Activated CD4-positive, CD25-positive, alpha-beta regulatory T cell treated with anti-CD3 and anti-CD28 coated beads, Interleukin-2, amount 50 U/mL, for 16 hours (primary cell): Measurements from ENCODE around the gene SKIC2.
"Not testable (repeated sequence)": the region's sequence is repeated elsewhere in the genome, so short reads cannot be mapped to it uniquely, and the experiment has no call there.

ENCODE experiments used
- DNase-seq: peaks from one replicate; pipeline ENCODE4 v3.0.0-alpha.2; 2020; ENCODE audit warnings: low read depth, low spot score

The SKIC2 gene

DNA sequence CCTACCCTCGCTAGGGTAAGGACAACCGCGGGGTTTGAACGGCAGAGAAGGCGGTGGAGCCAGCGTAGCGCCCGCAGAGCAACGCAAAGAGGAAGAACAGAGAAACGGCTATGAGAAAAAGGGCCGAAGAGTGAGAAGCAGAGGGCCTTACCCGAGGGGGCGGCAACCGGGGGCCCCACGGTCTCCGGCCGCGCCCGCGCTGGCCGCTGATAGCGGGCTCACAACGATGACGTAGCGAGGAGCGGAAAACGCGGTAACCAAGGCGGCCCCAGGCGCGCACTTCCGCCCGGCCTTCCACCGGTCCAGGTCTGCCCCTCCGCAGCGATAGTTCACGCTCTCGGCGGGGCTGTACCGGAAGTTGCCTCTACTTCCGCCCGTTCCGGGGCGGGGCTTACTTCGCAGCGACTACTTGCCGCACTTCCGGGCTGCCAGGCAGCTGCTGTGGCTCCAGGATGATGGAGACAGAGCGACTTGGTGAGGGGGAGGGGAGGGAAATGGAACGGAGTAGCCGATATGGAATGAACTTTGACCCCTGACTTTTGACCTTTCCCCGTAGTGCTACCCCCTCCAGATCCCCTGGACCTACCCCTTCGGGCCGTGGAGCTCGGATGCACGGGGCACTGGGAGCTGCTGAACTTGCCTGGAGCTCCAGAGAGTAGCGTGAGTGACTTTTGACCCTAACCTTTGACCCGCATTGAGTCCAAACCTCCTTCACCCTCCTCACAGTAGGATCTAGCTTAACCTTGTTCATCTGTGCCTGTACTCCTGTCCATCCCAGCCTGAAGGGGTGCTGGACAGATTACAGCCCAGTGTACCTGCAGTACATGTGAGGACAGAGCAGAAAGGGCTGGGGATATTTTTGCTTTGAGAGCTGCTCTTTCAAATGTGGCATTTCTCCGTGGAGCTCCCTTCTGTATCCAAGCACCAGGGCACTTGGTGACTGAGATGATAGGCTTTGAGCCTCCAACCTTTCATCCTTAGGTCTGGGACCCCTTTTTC, at the start of gene SKIC2, which contains the start of gene NELFE:
Gene SKIC2, plus strand, starts transcription at position 435 of the 999 bp plus-strand sequence. Its CDS starts 18 bp downstream, at position 453.
Gene NELFE, minus strand, starts transcription at position 231 of the 999 bp plus-strand sequence. CDS start 525 bp downstream, outside the sequence.
- peak; percentile 98 for DNase-seq

DNA sequence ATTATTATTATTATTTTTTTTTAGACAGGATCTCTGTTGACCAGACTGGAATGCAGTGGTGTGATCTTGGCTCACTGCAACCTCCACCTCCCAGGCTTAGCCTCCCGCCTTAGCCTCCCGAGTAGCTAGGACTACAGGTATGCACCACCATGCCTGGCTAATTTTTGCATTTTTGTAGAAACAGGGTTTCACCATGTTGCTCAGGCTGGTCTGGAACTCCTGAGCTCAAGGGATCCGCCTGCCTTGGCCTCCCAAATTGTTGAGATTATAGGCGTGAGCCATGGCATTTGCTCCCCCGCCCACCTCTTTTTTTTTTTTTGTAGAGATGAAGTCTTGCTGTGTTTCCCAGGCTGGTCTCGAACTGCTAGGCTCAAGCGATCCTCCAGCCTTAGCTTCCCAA, 49.7 kb upstream of the SKIC2 start:
- not testable (repeated sequence) for DNase-seq

DNA sequence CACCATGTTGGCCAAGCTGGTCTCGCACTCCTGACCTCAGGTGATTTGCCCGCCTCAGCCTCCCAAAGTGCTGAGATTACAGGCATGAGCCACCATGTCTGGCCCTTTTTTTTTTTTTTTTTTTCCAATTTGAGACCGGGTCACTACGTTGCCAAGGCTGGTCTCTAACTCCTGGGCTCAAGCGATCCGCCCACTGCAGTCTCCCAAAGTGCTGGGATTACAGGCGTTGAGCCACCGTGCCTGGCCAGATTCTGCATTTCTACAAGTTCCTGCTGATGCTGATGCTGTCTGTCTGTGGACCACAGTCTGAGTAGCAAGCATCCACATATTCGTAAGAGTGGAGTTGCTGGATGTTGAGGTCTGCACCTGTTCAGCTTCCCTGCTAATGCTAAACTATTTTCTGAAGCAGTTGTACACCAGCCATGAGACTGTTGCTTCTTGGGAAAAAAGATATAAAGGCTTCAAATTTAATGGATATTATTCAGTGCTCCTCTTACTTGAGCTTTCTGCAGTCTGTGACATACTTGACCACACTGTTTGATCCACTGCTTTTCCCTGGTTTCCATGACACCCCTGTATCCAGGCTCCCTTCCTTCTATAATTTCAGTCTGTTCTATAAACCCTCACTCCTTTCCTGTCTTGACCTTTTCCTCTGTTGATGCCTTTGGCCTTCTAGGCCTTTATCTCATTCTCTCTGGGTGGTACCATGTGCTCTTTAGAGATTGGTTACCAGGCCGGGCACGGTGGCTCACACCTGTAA, 47.0 kb upstream of the SKIC2 start:
- DNase-seq: no peak

DNA sequence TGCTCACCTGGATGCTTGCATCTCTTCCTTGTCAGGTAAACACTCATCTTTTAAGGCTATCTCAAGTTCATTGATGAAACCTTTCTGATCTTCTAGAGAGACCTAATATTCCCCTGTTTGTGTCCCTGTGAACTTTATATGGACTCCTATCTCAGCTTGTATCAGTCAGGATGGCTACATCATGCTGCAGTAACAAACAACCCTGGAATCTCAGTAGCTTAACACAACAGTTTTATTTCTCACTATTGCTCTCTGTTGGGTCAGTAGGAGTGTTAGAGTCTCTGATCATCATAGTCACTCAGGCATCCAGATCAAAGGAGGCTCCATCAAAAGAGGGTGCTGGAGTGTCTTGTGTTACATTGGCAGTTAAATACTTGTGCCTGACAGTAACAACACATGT, 43.6 kb upstream of the SKIC2 start:
- no peak for DNase-seq

DNA sequence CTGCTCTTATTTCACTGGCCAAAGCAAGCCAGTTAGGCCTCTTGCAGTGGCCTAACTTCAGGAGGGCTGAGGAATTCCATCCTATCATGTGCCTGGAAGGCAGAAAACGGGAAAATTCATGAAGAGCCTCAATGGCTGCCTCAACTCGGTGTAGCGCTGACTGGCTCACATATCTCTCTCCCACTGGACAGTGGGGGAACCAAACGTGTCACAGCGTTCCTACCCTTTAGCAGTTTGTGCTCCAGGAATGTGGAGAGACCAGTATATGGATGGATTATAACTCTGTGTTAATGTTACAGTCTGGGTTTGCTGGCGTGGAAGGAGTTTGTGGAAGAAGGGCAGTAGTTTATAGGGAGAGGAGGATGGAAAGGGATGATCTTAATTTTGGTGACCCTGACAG, 43.2 kb upstream of the SKIC2 start:
- DNase-seq: no peak

DNA sequence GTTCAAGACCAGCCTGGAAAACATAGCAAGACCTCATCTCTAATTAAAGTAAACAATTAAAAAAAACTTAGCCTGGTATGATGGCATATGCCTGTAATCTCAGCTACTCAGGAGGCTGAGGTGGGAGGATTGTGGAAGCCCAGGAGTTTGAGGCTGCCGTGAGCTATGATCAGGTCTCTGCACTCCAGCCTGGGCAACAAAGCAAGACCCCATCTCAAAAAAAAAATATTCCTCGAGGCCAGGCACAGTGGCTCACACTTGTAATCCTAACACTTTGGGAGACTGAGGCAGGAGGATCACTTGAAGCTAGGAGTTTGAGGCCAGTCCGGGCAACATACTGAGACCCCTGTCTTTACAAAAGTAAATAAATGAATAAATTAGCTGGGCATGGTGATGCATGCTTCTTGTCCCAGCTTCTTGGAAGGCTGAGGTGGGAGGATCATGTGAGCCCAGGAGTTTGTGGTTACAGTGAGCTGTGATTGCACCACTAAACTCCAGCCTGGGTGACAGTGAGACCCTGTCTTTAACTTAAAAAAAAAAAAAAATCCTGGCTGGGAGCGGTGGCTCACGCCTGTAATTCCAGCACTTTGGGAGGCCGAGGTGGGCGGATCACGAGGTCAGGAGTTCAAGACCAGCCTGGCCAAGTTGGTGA, 40.8 kb upstream of the SKIC2 start:
- DNase-seq: no peak

DNA sequence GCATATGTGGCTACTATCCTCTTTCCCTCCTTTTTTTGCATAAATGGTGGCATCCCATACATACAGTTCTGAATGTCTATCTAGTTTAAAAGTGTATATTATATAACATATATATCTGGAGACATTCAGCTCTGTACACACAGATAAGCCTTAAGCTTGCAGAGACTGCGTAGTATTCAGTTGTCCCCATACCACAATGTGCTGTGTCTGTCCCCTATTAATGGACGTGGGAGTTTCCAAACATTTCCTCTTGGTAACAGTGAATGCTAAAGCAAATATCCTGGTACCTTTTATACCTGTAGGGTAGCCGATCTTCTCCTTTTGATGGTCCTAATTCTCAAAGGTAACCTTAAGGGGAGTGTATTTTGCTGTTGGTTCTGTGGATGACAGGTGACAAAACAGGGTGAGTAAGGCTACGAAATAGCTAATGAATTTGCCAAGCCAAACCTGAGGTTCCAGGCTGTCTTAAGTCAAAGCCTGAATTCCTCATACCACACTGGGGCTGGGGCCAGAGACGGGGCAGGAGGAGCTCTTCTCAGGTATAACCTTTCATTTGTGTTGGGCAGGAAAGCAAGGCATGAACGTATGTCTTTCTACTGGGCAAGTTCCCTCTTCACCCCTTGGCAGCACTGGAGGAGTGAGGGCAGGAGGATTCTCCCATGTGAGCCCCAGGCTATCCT, 39.2 kb upstream of the SKIC2 start:
- DNase-seq: no peak

DNA sequence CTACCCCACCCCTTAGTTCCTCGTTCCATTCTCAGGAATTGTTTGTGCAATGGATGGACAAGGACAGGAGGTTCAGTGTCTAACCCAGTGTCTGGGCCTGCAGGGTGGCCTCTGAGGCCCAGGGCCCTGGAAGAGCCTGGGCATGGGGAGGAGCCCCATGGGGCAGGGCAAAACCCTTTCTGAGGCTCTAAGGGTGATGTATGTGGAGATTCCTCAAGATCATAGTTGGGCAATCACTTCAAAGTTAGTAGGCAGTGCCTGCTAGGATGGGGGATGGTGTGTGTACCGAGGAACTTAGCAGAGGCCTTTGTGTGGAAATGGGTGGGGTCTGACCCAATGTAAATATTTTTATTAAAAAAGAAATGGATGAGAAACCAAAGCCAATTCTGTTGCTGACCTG, 38.2 kb upstream of the SKIC2 start:
- no peak for DNase-seq

DNA sequence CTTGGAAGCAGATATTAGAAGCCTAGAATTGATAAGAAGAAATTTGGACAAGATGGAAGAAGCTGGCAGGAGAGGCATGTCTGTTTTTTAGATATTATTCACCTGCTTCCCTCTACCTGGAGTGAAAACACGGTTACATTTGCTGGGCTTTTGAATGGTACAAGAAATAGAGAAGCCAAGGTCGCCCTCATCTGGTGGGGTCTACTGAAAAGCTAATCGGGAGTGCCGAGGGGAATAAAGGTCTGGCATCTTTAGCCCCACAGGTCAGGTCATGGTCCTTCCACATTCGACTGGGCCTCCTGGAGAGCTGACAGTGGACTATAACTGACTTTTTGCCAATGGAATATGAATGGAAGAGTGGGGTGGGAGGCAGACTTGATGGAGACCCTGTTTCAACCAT, 36.0 kb upstream of the SKIC2 start:
- DNase-seq: no peak

DNA sequence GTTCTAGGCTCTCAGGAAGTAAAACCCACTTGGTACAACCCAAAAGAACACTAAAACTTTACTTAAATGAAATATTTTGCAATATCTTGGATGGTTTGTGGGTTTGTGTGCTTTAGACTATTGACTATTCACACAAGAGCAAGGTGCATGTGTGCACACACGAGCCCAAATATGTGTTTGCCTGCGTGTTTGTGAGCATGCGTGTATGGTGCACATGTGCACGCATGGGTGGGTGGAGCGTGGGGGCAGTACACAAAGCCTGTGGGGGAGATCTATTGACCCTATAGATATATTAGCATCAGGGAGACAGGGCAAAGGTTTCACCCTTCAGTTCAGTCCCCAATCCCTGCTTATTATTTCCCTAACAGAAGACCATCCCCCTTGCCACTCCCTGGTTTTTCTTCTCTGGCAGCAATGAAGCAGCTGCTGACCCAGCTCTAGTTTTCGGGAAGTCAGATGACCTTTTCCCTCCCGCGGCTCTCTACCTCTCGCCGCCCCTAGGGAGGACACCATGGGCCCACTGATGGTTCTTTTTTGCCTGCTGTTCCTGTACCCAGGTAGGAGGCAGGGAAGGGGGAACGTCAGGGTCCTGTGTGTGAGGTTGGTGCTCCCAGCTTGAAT, 31.6 kb upstream of the SKIC2 start, which contains the start of gene C2:
Gene C2, plus strand, starts transcription at position 476 of the 621 bp plus-strand sequence. Its CDS starts 36 bp downstream, at position 512.
- no peak for DNase-seq

DNA sequence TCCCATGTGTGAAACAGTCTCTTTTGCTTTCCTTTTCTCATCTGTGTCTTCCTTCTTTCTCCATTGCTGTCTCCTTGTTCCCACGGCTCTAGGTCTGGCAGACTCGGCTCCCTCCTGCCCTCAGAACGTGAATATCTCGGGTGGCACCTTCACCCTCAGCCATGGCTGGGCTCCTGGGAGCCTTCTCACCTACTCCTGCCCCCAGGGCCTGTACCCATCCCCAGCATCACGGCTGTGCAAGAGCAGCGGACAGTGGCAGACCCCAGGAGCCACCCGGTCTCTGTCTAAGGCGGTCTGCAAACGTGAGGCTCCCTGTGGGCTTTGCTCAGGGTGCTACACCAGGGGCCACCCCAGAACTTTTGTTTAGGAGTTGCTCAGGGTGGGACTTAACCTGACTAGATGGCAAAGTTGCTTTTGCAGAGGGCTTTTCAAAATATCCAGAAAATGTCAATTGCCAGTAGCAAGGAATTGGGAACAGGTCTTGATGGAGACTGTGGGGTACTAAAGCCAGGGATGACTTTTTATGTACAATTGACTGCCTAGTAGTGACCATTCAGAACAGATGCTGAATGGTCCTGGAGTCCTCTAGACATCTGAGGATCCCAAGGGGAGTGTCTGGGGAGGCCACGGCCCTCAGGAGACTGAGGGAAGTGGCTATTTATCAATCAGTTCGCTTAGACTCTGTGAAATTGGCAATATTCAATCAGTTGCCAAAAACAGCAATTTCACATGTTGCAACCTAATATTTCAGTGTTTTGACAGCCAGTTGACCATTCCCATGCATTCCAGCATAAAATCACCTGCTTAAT, 30.9 kb upstream of the SKIC2 start:
- no peak for DNase-seq

DNA sequence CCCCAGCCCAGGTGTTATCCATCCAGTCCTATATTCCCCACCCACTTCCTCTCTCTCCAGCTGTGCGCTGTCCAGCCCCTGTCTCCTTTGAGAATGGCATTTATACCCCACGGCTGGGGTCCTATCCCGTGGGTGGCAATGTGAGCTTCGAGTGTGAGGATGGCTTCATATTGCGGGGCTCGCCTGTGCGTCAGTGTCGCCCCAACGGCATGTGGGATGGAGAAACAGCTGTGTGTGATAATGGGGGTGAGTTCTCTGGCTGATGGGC, 30.4 kb upstream of the SKIC2 start:
- DNase-seq: no peak

DNA sequence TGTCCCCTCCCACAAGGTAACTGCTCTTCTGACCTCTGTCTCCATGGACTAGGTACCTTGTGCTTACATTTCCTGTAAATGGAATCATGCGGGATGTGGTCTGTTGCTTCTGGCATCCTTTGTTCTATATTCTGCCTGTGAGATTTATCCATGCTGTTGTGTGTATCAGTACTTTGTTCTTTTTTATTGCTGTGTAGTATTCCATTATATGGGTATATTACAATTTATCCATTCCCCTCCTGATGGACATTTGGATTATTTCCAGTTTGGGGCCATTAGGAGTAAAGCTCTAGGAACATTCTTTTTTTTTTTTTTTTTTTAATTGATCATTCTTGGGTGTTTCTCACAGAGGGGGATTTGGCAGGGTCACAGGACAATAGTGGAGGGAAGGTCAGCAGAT, 28.0 kb upstream of the SKIC2 start:
- DNase-seq: no peak

DNA sequence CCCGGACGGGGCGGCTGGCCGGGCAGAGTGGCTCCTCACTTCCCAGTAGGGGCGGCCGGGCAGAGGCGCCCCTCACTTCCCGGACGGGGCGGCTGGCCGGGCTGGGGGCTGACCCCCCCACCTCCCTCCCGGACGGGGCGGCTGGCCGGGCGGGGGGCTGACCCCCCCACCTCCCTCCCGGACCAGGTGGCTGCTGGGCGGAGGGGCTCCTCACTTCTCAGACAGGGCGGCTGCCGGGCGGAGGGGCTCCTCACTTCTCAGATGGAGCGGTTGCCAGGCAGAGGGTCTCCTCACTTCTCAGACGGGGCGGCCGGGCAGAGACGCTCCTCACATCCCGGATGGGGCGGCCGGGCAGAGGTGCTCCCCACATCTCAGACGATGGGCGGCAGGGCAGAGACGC, 26.8 kb upstream of the SKIC2 start:
- not testable (repeated sequence) for DNase-seq

DNA sequence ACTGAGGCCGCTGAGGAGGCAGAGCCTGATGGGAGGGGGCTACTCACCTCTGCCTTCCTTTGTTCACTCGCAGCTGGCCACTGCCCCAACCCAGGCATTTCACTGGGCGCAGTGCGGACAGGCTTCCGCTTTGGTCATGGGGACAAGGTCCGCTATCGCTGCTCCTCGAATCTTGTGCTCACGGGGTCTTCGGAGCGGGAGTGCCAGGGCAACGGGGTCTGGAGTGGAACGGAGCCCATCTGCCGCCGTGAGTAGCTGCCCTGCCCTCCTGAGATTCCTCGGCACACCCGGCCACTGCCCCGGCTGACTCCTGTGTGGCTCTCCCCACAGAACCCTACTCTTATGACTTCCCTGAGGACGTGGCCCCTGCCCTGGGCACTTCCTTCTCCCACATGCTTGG, 25.4 kb upstream of the SKIC2 start:
- DNase-seq: no peak

DNA sequence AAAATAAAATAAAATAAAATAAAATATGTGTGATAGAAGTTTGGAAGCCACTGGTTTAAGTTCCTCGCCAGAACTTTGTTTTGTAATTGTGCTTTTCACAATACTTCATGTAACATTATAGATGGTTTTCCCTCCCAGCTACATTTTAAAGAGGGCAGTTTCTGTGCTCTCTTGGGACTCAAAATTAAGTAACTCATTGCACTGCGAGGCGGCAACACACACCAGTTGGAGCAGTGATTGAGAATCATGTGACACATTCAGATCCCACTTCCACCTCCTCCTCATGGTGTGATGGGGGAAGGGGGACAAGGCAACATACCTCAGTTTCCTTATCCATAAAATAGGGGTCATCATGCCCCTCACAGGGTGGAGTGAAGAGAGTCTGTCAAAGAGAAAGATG, 24.0 kb upstream of the SKIC2 start:
- no peak for DNase-seq

DNA sequence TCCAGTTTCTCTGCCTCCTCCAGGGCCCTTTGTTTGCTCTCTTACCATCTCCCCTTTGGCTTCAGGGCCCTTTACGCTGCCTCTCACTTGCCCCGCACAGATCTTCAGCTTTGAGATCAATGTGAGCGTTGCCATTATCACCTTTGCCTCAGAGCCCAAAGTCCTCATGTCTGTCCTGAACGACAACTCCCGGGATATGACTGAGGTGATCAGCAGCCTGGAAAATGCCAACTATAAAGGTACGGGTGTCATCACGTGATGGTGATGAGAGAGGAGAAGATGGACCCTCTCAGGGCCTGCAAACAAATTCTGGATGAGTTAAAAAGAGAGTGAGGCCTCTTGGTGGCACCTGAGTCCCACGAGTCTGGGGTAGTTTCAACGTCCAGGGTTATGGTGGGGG, 23.2 kb upstream of the SKIC2 start:
- DNase-seq: no peak

DNA sequence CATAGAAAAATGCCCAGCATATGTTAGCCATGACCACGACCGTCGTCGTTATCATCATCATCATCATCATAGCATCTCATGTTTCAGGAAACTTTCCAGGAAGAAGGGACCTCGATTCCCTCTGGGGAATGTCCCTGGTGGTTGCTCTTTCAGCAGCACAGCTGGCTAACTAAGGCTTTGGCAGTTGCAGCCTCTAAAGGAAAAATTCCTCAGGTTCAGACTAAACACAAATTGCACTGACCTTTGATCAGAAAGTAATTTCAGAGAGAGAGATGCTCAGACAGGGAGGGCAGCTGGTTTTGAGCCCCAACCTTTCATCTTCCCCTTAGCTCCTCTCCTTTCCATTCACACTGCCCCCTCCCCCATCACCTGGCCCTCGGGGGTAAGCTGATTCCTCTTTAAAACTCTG, 18.7 kb upstream of the SKIC2 start:
- no peak for DNase-seq

DNA sequence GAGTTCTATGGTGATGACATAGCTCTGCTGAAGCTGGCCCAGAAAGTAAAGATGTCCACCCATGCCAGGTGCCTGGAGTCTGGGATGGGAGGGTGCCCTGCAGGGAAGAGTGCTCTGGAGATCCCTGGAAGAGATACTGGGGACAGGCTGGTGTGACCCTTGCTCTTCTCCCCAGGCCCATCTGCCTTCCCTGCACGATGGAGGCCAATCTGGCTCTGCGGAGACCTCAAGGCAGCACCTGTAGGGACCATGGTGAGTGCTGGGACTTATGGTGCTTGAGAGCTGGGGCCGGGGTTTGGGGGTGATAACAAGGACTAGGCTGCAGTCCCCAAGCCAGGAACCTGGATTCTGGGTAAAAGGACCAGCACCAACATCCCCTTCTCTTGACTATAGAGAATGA, 15.2 kb upstream of the SKIC2 start:
- DNase-seq: no peak

DNA sequence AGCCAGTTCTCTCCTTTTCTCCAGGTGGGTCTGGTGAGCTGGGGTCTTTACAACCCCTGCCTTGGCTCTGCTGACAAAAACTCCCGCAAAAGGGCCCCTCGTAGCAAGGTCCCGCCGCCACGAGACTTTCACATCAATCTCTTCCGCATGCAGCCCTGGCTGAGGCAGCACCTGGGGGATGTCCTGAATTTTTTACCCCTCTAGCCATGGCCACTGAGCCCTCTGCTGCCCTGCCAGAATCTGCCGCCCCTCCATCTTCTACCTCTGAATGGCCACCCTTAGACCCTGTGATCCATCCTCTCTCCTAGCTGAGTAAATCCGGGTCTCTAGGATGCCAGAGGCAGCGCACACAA, 13.8 kb upstream of the SKIC2 start:
- DNase-seq: no peak
